Kidney tubule cell (primary cell): ENCODE measurements around the gene LEF1.
"Not testable (repeated sequence)": the region's sequence is repeated elsewhere in the genome, so short reads cannot be mapped to it uniquely, and the experiment has no call there.

Source experiments
- DNase-seq: peaks from one replicate; pipeline ENCODE4 v3.0.0-alpha.2; 2018; ENCODE audit warnings: low spot score

Gene LEF1

GRCh38 chr4:108058685-108059440, 109.9 kb downstream of the LEF1 start:
- peak; percentile 69 for DNase-seq

GRCh38 chr4:108056418-108056817, 112.3 kb downstream of the LEF1 start:
- no peak for DNase-seq

DNA sequence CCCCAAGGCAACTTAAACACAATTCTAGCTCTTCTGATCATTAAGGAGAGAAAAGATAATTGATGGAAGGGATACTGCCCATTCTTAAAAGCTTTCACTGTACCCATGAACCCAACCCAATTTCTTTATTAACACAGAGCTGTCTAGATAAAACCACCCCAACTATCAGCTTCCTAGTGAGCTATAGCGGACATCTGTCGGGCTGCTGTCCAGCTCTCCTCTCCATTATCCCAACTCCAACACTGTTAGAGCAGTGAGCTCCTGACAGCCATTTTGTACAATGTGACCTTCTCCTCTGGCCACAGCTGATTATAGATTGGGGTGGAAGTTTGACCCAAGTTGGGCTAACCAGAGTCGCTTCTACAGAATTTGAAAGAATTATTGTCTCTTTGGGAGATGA, 112.9 kb downstream of the LEF1 start:
- no peak for DNase-seq

DNA sequence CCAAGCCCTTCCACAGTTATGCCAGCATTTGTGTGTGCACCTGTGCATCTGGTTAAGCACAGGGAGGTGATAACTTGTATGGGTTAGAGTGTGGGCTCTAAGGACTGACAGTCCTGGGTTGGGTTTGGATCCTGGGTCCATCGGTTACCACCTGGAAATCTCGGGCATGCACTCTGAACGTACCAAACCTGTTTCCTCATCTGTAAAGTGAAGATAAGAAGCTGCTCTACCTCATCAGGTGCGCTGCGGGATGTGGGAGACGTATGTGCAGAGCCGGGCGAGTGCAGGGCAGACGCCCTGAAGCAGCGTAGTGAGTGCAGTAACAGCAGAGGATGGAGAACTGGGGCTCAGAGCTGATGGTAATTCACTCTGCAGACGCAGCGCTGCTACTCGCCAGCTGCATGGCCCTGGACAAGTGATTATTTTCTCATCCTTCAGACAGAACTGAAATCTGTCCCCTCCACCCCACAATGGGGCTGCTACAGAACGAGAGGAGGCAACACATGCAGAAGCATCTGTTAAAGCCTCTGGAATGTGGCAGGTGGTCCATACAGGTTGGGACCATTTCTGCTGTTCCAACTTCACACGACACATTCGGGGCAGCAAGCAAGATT, 114.6 kb downstream of the LEF1 start:
- DNase-seq, result no peak

DNA sequence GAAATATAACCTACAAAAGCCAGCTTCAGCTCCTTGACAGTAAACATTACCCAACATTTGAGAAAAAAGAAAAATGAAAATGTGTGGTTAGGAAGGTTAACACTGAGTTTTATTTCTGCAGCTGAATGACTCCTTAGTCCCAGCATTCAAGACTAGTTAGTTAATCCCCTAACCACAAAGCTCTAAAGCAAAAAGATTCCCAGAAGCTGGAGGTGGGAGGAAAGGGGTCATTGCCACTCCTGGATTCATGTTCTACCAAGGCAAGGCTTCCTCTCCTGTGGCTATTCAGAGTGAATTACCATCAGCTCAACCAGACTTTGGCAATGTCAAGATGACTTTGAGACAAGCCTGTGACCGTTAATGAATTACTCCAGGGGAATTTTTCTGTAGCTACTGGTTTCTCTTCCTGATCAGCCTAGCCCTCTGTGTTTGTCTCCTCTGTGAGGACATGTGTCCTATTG, 115.5 kb downstream of the LEF1 start:
- peak; percentile 70 for DNase-seq

GRCh38 chr4:108052558-108053120, 116.1 kb downstream of the LEF1 start:
- DNase-seq, result no peak

DNA sequence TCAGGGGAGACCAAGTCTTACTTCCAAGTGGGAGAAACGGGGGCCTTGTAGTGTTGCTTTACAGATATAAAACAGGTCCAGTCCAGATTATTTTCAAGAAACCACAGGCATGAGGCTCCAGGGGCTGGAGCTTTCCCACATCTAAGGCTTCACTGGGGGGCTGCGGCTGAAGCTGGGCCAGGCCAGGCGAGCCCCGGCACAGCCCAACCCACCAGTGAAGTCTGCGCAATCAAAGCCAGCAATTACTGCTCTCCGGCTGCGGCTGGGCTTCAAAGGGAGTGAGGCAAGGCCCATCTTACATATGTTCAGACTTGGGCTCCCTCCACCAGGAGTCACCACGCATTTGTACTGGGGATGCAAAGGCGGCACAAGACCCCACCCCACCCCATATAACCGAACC, 117.4 kb downstream of the LEF1 start:
- no peak for DNase-seq

DNA sequence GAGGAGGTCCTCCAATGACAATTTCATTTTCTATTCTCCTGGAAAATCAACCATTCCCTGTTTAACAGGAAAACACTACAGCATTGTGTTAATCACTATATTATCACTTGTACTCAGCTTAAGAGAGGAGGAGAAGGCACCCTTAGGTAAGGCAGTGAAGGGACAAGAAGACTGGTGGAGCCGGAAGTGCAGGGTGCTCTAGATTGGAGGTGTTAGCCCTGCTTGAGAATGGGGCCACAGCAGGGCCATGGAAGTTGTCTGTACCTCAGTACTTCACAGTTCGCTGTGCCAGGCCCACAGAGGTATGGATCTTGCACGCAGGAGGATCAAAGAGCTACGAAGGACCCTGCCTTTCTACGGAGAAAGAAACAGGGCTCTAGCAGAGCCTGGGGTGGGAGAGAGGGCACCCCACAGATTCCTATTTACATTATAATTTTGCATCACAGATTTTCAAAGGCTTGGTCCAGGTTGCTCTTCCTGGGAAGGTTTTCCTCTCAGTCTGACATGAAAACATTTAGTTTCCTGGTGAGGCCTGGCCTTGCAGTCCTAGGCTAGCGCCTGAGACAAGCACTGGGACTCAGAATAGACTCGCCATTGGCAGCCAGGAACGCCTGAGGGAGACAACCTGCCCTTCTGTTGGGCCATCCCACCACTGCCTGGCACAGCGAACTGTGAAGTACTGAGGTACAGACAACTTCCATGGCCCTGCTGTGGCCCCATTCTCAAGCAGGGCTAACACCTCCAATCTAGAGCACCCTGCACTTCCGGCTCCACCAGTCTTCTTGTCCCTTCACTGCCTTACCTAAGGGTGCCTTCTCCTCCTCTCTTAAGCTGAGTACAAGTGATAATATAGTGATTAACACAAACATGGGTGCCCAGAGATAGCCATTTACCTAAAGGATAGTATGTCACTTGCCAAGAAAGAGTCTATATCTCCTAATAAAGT, 118.3 kb downstream of the LEF1 start:
- DNase-seq, result not testable (repeated sequence)

GRCh38 chr4:108049406-108049805, 119.3 kb downstream of the LEF1 start:
- DNase-seq, result no peak

DNA sequence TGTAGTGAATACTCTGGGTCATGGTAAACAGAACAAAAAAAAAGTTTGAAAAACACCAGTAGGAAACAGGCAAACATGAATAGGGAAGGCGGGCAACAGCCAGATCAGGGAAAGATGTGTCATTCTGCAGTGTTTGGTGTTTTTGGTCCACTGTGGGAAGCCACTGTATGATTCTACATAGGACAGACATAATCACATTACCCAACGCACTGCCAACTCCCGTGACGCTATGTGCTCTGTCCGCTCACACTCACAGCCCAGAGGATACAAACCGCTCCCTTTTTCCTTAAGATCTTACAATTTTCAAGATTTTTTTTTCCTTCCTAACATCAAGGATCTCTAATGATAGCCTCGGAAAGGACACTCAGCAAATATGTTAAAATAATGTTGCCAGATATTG, 119.7 kb downstream of the LEF1 start:
- DNase-seq, result no peak

DNA sequence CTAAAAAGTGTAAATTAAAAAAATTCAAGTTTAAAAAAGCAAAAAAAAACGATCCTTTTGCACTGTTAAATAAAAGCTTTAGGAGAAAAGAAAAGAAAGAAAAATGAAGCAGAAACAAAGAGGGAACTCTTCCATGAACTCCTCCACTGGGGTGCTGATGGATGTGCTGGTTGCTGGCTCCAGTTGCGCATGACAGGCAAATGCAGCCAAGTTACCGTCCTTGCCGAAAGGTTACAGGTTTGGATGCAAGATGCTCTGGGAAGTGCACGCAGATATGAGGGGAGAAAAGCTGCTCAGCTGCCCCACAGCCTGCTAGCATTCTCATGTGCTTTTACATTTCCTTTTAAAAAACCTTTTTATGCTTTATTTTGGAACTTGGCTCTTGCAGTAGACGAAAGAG, 120.6 kb downstream of the LEF1 start:
- no peak for DNase-seq

GRCh38 chr4:108047199-108047598, 121.5 kb downstream of the LEF1 start:
- DNase-seq, result no peak

- DNase-seq, result no peak
Observed at GRCh38 chr4:108045687-108046024, 123.1 kb downstream of the LEF1 start.

- peak; percentile 33 for DNase-seq
Observed at GRCh38 chr4:108044951-108045686, 123.6 kb downstream of the LEF1 start.

DNA sequence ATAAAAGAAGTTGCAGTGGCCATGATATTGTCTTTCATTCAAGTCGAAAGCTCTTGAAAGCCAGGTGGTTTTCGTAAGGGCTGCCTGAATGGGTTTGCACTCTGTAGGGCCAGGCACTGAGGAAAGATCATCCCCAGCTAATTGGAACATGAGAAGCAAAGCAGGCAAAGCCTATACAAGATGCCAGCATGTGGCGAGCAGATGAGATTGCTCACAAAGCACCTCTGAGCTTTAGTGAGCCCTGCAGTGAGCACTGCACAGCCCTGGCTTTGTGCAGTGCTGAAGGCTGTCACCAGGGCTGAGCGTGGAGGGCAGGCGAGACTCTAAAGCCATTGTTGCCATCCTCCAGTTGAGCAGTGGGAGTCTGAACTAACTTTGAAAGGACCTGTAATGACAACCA, 125.2 kb downstream of the LEF1 start:
- DNase-seq, result no peak

DNA sequence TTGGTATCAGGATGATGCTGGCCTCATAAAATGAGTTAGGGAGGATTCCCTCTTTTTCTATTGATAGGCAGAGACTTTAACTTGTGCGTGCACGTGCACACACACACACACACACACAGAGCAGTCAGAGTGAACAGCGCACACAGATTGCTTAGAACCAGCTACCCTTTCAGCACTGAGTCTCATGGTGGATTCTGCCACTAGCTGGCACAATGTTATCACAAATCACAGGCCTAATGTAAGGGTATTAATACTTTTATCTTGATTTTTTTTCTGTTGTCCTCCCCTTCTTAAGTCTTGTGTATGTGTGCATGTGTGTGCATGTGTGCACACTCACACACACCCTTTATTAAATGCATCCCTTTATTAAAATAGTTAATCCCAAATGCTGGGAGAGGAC, 125.8 kb downstream of the LEF1 start:
- DNase-seq, result no peak

DNA sequence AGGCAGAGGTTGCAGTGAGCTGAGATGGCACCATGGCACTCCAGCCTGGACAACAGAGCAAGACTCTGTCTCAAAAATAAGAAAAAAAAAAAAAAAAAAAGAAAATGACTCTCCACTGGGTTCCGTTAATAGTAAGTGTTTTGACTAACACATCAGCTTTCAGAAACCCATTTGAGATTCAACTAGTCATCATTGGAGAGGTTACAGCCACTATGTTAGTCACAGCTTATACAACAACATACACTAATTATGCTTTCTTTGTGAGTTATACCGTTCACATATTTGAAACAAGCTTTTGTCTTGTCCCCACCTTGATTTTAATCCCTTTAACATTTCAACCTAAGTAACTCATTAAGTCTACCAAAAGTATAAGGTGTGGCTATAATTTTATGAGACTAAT, 130.8 kb downstream of the LEF1 start:
- DNase-seq, result no peak

DNA sequence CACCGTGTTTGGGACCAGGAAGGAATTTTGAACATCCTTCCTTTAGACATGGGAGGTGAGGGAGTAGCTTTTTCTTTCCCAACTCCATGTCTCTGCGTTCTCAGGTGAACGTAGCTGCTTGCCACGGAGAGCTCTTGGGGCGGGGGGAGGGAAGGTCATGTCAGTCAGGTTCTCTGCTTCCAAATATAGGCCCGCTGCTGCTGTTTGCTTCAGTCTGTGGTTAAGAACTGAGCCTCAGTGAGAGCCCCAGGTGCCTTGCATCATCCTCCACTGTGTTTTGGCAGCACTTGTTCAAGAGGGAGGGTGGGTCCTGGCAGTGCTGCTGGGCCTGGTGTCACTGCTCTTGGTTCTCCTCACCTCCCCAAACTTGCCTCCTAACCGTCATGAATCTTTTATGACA, 132.5 kb downstream of the LEF1 start:
- DNase-seq, result no peak

DNA sequence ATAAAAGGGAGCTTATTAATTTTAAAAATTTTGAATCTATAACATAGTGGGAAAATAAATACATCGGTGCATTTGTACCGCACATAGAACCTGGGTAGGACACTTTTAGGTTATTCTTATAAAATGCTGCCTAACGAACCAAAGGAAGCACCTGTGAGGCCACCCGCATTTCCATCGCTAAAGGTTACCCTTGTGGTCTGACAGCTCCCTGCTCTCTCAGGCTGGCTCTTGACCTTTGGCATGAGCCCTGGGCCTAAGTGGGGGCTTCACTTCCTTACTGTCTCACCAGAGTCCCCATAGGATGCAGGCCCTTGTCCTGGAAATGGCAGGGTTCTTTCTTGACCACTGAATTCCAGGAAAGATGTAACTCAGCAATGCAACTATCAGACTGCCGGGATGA, 133.0 kb downstream of the LEF1 start:
- no peak for DNase-seq

DNA sequence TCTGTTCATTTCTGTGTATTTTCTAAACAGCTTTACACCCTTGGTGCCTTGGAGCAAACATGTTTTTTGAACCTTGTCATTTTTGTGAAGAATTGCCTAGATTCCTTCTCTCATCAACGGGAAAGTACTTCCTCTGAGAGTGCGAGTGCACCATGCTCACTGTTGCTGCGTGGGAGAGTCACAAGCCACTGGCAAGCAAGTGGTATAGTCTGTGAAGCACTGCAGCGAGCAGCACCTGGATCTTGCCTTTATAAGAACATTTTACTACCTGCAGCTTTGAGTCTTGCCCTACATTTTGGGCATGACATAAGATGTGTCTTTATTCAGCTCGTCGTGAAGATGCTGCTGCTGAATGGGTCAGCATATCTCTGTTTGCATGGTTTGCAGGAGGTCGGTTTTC, 134.2 kb downstream of the LEF1 start:
- DNase-seq, result no peak

DNA sequence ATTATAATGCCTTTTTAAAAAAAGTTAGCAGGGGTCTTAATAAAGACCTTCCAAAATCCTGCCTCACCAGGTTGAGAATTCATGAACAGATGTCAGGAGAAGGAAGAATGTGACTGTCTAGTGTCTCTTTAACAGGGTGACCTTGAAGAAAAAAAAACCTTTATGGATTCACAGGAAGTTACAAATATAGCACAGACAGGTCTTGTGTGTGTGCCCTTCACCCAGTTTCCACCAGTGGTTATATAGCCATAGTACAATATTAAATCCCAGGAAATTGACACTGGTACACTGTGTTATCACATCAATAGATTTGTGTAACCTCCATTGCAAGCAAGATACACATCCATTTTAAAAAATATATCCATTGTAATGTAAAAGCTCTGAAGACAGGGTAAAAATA, 135.4 kb downstream of the LEF1 start:
- no peak for DNase-seq
